ENCODE results near the gene CCDC60. TPM values are rescaled to one million over a fixed set of nuclear protein-coding genes. Genes with fewer than 3 reads are reported as not detected.
A peak's percentile ranks its signal among the peaks of the same experiment; 100 is the strongest.

The CCDC60 gene
- polyA plus RNA-seq, 10 donors = not detected

- DNase-seq = peak in 1 of 3 donors; percentile 8
Measured at GRCh38 chr12:119528241-119528640, 193.7 kb downstream of the CCDC60 start.

- no peak for DNase-seq
Measured at GRCh38 chr12:119540476-119540875, 205.9 kb downstream of the CCDC60 start.

- peak; percentile 49 to 86 (median 77) for DNase-seq
Measured at GRCh38 chr12:119544765-119545625, 210.5 kb downstream of the CCDC60 start.

DNA sequence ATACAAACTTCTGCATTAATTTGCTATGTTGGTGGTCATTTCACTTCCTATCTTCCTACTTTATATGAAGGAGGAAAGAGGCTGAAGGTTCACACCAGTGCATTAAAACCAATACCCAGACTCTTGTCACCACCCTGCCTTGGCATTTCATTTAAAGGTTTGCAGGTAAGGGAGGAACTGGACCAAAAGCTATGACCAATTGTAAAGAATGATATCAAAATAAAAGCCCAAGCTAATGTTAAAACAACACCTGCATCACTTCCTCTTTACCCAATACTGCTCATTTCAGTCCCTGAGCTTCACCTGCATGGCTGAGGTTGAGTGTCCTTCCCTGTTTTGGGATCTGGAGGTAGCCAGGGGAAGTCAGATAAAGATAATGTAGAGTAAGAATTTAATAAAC is 211.8 kb downstream of the CCDC60 start:
- DNase-seq = no peak

DNA sequence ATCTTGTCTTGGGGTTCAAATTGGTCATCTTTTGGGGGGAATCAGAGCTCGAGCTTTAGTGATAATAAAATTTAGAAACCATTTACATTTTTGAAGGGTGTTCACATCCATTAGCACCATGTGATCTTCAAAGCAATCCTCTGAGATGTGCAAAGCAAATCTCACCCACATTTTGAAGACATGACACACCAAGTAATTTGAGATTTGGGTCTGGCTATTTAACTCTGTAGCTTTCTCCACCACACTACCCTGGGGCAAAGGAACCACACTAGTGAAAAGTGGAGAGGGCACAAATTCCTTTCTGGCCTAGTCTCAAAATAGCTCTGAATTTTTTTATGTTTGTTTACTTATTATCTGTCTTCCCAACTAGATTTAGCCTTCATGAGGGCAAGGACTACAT is 212.5 kb downstream of the CCDC60 start:
- DNase-seq = no peak

DNA sequence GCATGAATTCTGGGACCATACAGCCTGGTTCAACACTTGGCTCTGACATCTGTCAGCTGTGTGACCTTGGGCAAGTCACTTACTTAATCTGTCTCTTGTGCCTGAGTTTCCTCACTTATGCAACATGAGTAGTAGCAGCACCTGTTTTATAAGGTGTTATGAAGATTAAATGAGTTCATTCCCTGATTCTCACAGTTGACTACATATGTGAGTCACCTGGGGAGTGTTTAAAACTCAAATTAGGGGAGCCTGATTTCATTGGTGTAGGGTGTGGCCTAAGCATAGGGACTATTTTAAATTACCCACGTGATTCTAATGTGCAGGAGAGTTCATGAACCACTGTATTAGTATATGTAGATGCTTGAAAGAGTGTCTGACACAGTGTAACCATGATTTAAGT is 222.3 kb downstream of the CCDC60 start:
- DNase-seq = no peak

- DNase-seq = no peak
Measured at GRCh38 chr12:119565404-119565803, 230.9 kb downstream of the CCDC60 start.

- no peak for DNase-seq
Measured at GRCh38 chr12:119570771-119571170, 236.2 kb downstream of the CCDC60 start.

DNA sequence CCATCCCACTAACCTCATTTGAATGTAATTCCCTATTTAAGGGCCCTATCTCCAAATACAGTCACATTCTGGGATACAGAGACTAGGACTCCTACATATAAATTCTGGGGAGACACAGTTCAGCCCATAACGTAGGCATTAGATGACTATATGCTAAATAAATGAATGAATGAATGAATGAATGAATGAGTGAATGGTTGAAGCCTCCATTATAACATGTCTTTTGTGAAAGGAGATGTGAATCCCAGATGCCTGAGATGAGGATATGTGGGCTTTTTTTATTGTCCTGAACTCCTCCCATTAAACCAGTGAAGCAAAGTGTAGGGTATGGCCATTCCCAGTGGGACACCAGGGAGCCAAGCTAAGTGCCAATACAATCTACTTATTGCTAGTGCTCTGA is 238.6 kb downstream of the CCDC60 start:
- no peak for DNase-seq

DNA sequence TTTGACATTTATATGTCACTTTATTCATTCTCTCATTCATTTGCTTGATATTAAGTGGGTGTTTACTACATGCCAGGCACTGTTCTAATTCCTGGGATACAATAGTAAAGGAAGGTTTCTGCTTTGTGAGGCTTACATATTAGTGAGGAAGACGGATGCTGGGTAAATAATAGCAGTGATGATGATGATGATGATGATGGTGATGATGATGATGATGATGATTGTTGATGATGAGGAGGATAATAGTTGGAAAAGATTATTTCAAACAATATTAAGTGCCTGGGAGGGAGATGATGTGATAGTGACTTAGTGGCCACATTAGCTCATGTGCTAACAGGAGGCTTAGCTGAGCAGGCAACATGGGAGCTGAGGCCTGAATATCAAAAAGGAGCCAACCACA is 239.7 kb downstream of the CCDC60 start:
- no peak for DNase-seq

GRCh38 chr12:119576118-119576810 is 241.7 kb downstream of the CCDC60 start:
- no peak for DNase-seq

- DNase-seq = no peak
Measured at GRCh38 chr12:119576915-119577314, 242.4 kb downstream of the CCDC60 start.

GRCh38 chr12:119578112-119578511 is 243.6 kb downstream of the CCDC60 start:
- no peak for DNase-seq

DNA sequence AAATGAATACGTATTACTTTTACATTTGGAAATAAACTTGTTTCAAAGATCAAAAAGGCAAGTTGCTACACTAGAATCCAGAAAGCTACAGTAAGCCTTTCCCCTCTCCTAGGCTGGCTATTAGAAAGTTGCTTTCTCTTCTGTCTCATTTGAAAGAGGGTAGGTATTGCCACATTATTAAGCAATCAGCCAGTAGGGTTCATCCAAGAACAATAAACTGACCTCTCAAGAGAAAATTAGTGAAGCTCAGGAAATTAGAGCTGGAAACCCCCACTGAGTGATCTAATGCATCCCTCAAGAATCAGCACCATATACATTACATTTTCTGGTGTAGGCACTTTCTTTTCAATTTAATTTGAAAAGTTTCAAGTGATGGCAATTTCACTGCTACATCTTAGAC is 254.6 kb downstream of the CCDC60 start:
- DNase-seq = no peak

DNA sequence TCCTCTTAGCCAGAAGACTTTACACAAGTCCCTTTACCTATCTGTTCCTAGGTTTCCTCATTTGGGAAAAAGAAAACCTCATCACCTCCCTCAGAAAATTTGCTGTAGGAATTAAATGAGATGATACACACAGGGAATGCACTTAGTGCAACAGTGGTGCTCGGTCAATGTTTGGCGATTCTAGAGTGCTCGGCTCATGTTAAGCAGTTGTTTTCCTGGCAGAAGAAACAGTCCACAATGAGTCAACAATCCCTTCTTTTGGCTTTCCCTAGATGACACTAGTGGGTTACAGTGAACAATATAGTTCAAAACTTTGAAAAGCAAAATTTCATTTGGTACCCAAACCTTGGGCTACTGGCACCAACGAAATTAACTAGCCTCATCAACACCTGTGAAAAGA is 255.1 kb downstream of the CCDC60 start:
- no peak for DNase-seq

Other genes with a start within 250 kb of the CCDC60 start
- gene HSPB8, start 155.8 kb upstream of the CCDC60 start, polyA plus RNA-seq (ENCODE audit: insufficient read length in 10 of 10) = 100 to 1,000 TPM in 9 of 10 donors, 10 to 100 TPM in 1; 95.9 to 326 (median 195) TPM